LoVo (cell line): ENCODE measurements around the gene MAN2B1.

Experiments used
- DNase-seq: peaks from one replicate; pipeline ENCODE4 v3.0.0-alpha.2; 2016; ENCODE audit warnings: low spot score

MAN2B1 gene

GRCh38 chr19:12611361-12611699 is 55.2 kb downstream of the MAN2B1 start:
- DNase-seq: peak; percentile 84

- peak; percentile 96 for DNase-seq
These were observed 55.8 kb downstream of the MAN2B1 start, which contains the start of the genes ZNF490 and ZNF791 for GRCh38 chr19:12610540-12611360. ZNF490 (minus strand) TSS chr19:12610813; CDS start chr19:12610680, 133 bp downstream. ZNF791 (plus strand) TSS chr19:12610920; CDS start chr19:12611080, 160 bp downstream.

GRCh38 chr19:12607631-12608030 is 58.9 kb downstream of the MAN2B1 start:
- no peak for DNase-seq

GRCh38 chr19:12606796-12607195 is 59.7 kb downstream of the MAN2B1 start:
- no peak for DNase-seq

- DNase-seq: no peak
These were observed 62.8 kb downstream of the MAN2B1 start for GRCh38 chr19:12603714-12604113.

GRCh38 chr19:12597594-12597993 is 68.9 kb downstream of the MAN2B1 start:
- no peak for DNase-seq

GRCh38 chr19:12596927-12597548 is 69.5 kb downstream of the MAN2B1 start:
- no peak for DNase-seq
